Measurements from ENCODE around the gene ETV6. TPM values are rescaled to one million over a fixed set of nuclear protein-coding genes. Genes with fewer than 3 reads are reported as not detected.

Gene ETV6
- total RNA-seq, 1 donor from 2014 or later: 31.4 TPM

DNA sequence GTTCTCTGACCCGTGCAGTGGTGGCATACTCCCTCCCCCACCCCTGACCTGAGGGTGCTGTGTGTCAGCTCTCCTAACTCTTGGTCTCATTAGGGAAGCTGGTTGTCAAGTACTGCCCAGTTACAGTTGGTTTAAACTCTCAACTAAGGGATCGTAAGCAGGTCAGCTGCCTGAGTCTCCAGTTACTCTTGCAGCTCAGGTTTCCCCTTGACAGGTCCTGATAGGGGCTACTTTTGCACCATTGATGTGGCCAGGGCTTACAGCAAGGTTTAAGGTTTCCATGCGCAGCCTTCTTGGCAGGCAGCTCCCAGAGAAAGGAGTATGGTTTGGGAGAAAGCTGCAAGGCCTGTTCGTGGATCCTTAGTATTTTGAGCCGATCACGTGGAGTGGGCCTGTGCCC lies 74.5 kb downstream of the ETV6 start:
- Mint-ChIP-seq H3K4me1 (peaks cover 42% of the 10 kb centered on the region), H3K27me3 (ENCODE audit: low read depth) (no peaks in the 10 kb centered on the region), H3K36me3 (peaks cover 5% of the 10 kb centered on the region), H3K27ac (peak overlapping the region; percentile 86), H3K4me3 (no peak overlapping the region), H3K9me3 (peaks cover 5% of the 10 kb centered on the region)
- DNase-seq (ENCODE audit: low spot score in 2 of 2, unreplicated experiment in 2 of 2): no peak
- TF ChIP-seq, protein P1, sequence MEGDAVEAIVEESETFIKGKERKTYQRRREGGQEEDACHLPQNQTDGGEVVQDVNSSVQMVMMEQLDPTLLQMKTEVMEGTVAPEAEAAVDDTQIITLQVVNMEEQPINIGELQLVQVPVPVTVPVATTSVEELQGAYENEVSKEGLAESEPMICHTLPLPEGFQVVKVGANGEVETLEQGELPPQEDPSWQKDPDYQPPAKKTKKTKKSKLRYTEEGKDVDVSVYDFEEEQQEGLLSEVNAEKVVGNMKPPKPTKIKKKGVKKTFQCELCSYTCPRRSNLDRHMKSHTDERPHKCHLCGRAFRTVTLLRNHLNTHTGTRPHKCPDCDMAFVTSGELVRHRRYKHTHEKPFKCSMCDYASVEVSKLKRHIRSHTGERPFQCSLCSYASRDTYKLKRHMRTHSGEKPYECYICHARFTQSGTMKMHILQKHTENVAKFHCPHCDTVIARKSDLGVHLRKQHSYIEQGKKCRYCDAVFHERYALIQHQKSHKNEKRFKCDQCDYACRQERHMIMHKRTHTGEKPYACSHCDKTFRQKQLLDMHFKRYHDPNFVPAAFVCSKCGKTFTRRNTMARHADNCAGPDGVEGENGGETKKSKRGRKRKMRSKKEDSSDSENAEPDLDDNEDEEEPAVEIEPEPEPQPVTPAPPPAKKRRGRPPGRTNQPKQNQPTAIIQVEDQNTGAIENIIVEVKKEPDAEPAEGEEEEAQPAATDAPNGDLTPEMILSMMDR (IDR thresholded peaks at IDR 0.05; ENCODE audit: unreplicated experiment): no peak

DNA sequence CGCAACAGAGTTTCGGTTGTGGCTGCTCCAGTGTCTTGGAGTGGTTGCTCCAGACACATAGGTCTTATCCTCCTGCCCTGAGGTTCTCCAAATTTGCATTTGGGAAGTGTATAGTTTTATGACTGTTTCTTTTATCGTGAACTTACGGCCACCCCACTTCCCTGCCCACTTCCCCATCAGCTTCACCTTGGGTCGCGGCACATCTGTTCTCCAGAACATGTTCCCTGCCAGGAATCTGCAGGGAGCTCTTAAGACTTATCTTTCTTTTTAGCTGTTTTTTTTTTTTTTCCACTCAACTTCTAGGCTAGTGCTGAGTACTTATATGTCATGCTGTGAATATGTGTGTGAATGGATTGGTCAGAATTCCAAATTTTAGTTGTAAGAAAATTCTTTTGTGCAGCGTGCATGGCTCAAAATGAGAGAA lies 75.4 kb downstream of the ETV6 start:
- TF ChIP-seq, protein P1 (IDR thresholded peaks at IDR 0.05; ENCODE audit: unreplicated experiment): no peak

DNA sequence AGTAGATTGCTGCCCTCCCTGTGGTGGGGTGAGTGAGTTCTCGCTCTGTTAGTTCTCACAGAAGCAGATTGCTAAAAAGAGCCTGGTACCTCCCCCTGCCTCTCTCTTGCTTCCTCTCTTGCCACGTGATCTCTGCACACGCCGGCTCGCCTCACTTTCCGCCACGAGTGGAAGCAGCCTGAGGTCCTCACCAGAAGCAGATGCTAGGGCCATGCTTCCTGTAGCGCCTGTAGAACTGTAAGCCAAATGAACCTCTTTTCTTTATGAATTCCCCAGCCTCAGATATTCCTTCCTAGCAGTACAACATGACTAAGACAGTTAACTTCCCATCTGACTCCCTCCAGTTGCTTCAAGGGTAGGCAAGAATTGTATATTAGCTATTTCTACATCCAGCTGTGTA lies 76.2 kb downstream of the ETV6 start:
- Mint-ChIP-seq H3K27ac (peak overlapping the region; percentile 80), H3K36me3 (peaks cover 2% of the 10 kb centered on the region), H3K4me3 (no peak overlapping the region), H3K4me1 (peaks cover 45% of the 10 kb centered on the region), H3K27me3 (ENCODE audit: low read depth) (no peaks in the 10 kb centered on the region), H3K9me3 (peaks cover 2% of the 10 kb centered on the region)
- TF ChIP-seq, protein P1 (IDR thresholded peaks at IDR 0.05; ENCODE audit: unreplicated experiment): no peak
- DNase-seq (ENCODE audit: low spot score in 2 of 2, unreplicated experiment in 2 of 2): no peak

More for the DNA sequence above, 75.4 kb downstream of the ETV6 start:
- Mint-ChIP-seq H3K4me3 (no peak overlapping the region), H3K9me3 (peaks cover 5% of the 10 kb centered on the region), H3K27ac (peak overlapping the region; percentile 86), H3K4me1 (peaks cover 40% of the 10 kb centered on the region), H3K36me3 (peaks cover 5% of the 10 kb centered on the region), H3K27me3 (ENCODE audit: low read depth) (no peaks in the 10 kb centered on the region)
- DNase-seq (ENCODE audit: low spot score in 2 of 2, unreplicated experiment in 2 of 2): no peak

DNA sequence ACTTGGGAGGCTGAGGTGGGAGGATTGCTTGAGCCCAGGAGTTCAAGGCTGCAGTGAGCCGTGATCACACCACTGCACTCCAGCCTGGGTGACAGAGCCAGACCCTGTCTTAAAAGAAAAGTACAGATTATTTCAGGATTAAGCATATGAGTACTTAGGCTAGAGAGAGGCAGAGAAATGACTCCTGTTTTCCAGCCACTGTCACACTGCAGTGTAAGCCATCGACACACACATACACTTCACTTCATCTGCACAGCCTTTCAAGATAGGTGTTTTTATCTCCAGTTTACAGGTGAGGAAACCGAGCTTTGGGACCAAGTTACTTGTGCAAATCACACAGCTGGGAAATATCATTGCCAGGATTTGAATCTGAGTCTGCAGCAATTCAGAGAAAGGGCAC lies 77.2 kb downstream of the ETV6 start:
- Mint-ChIP-seq H3K4me1 (peaks cover 50% of the 10 kb centered on the region), H3K27ac (no peak overlapping the region), H3K36me3 (no peaks in the 10 kb centered on the region), H3K27me3 (ENCODE audit: low read depth) (no peaks in the 10 kb centered on the region), H3K9me3 (no peaks in the 10 kb centered on the region), H3K4me3 (no peak overlapping the region)
- TF ChIP-seq, protein P1 (IDR thresholded peaks at IDR 0.05; ENCODE audit: unreplicated experiment): no peak
- DNase-seq (ENCODE audit: low spot score in 2 of 2, unreplicated experiment in 2 of 2): no peak

DNA sequence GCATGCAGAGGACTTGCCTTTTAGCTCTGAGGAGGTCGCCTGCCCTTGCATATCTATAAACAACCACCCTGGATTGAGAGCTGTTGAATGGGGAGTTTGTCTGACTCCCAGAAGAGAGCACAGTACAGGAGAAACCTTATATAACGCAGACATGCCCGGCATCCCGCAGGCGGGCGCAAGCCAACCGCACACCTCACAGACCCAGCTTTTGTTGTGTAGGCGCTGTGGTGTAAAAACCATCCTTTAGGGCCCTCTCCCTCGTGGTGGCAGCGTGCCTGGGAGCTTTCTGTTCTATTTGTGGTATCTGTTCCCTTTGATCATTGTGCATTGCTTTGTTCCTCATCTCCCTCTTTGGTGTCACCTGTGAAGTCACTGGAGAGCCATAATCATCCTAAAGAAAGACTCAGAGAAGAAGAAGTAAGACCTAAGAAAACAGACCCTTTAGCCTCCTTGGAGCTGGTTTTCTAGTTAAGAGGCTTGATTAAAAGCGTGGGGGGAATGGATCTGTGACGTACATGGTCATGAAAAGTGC lies 77.7 kb downstream of the ETV6 start:
- H3K27me3 Mint-ChIP-seq (ENCODE audit: low read depth): no peaks in the 10 kb centered on the region
- TF ChIP-seq, protein P1 (IDR thresholded peaks at IDR 0.05; ENCODE audit: unreplicated experiment): no peak
- no peak overlapping the region for H3K4me3 Mint-ChIP-seq
- no peaks in the 10 kb centered on the region for H3K36me3 Mint-ChIP-seq
- H3K27ac Mint-ChIP-seq: peak overlapping the region; percentile 30
- DNase-seq (ENCODE audit: low spot score in 2 of 2, unreplicated experiment in 2 of 2): no peak
- H3K9me3 Mint-ChIP-seq: no peaks in the 10 kb centered on the region
- peaks cover 50% of the 10 kb centered on the region for H3K4me1 Mint-ChIP-seq
